Right lobe of liver (tissue), 4 donors: ENCODE measurements around the gene SLC13A1.

Experiments used
- POLR2A ChIP-seq: fragments of 450-650 bp; IDR thresholded peaks from one replicate; pipeline ENCODE4 v1.6.1; 2017; ENCODE audit warnings: antibody characterized with exemption, mild to moderate bottlenecking
- TF ChIP-seq, protein P1 (sequence below), 4 donors: fragments of 200-600 bp in 3 of 4; fragments of 450-650 bp in 1 of 4; IDR thresholded peaks; one replicate each; pipeline versions ENCODE4 v1.5.1 to v1.8.0; 2016 to 2022; ENCODE audit warnings: antibody characterized with exemption in 4 of 4, mild to moderate bottlenecking in 2 of 4
- donor health status: DM: no; HTN: no; CAD: no.
- donor health status: DM: no; HTN: no; CAD: no.
- donor health status: DM: no; HTN: yes; CAD: no.

DNA sequence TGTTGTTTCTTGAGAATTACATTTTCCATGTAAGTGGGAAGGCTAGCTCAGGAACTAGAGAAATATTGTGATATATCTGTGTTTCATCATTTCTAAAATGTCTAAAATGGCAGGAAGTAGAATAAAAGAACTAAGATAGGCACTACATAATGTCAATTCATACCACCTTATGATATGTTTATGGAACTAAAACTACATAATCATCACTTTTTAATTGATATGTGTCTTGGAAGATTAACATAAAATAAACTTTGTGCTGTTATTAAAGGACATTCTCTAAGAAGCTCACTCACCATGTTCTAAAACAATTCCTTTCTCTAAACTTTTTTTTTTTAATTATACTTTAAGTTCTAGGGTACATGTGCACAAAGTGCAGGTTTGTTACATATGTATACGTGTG, 120.7 kb downstream of the SLC13A1 start:
- TF ChIP-seq, protein P1, sequence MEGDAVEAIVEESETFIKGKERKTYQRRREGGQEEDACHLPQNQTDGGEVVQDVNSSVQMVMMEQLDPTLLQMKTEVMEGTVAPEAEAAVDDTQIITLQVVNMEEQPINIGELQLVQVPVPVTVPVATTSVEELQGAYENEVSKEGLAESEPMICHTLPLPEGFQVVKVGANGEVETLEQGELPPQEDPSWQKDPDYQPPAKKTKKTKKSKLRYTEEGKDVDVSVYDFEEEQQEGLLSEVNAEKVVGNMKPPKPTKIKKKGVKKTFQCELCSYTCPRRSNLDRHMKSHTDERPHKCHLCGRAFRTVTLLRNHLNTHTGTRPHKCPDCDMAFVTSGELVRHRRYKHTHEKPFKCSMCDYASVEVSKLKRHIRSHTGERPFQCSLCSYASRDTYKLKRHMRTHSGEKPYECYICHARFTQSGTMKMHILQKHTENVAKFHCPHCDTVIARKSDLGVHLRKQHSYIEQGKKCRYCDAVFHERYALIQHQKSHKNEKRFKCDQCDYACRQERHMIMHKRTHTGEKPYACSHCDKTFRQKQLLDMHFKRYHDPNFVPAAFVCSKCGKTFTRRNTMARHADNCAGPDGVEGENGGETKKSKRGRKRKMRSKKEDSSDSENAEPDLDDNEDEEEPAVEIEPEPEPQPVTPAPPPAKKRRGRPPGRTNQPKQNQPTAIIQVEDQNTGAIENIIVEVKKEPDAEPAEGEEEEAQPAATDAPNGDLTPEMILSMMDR (IDR thresholded peaks at IDR 0.05) = no peak
- no peak for TF ChIP-seq POLR2A
